H1 (cell line): ENCODE results near the gene TFF1.

Experiments
- BRCA1 ChIP-seq: IDR thresholded peaks from 2 replicates; pipeline ENCODE4 v1.6.1; 2012; ENCODE audit warnings: low read depth, low read length, improper control_type of control experiment
- EZH2 ChIP-seq: fragments of 200-600 bp; sonication (generic); IDR thresholded peaks from 2 replicates; pipeline ENCODE4 v1.7.1; 2012; ENCODE audit warnings: low read depth, mild to moderate bottlenecking, moderate library complexity, low read length, inconsistent platforms; ENCODE audit not compliant: severe bottlenecking
- HDAC2 ChIP-seq, 2 experiments: fragments of 300-600 bp in 1 of 2; sonication (generic) in 1 of 2; IDR thresholded peaks; 2 replicates each; pipeline ENCODE4 v1.6.1; 2011 to 2012; ENCODE audit warnings: low read depth in 2 of 2, low read length in 2 of 2, mild to moderate bottlenecking in 2 of 2, moderate library complexity in 2 of 2, borderline replicate concordance in 1 of 2, inconsistent platforms in 1 of 2
- SIN3A ChIP-seq, 2 experiments: IDR thresholded peaks in 1 of 2; conservative IDR thresholded peaks in 1 of 2; 2 replicates each; pipeline ENCODE4 v1.6.1; 2011 to 2012; ENCODE audit warnings: low read length in 2 of 2, improper control_type of control experiment in 1 of 2, low read depth in 1 of 2, mild to moderate bottlenecking in 1 of 2
- SP1 ChIP-seq: IDR thresholded peaks from 2 replicates; pipeline ENCODE4 v1.6.1; 2011; ENCODE audit warnings: low read depth, low read length
- SRF ChIP-seq: IDR thresholded peaks from 2 replicates; pipeline ENCODE4 v1.6.1; 2011; ENCODE audit warnings: mild to moderate bottlenecking, low read depth, low read length, moderate library complexity
- TAF7 ChIP-seq: optimal IDR thresholded peaks from 2 replicates; pipeline ENCODE3; 2011; ENCODE audit warnings: low read depth, mild to moderate bottlenecking, inconsistent platforms, low read length, moderate library complexity, borderline replicate concordance
- TF ChIP-seq, protein P1 (sequence below), 3 experiments: IDR thresholded peaks; 1 replicate in 2 of 3; 2 replicates in 1 of 3; pipeline versions ENCODE4 v1.5.1 to v1.6.1; 2011; ENCODE audit warnings: low read length in 3 of 3, mild to moderate bottlenecking in 3 of 3, inconsistent platforms in 2 of 3, low read depth in 1 of 3, moderate library complexity in 1 of 3; ENCODE audit not compliant: insufficient read depth in 1 of 3; ENCODE audit errors: control extremely low read depth in 1 of 3
- TF ChIP-seq, protein P2 (sequence below): IDR thresholded peaks from 2 replicates; pipeline ENCODE4 v1.6.1; 2012; ENCODE audit warnings: inconsistent platforms

DNA sequence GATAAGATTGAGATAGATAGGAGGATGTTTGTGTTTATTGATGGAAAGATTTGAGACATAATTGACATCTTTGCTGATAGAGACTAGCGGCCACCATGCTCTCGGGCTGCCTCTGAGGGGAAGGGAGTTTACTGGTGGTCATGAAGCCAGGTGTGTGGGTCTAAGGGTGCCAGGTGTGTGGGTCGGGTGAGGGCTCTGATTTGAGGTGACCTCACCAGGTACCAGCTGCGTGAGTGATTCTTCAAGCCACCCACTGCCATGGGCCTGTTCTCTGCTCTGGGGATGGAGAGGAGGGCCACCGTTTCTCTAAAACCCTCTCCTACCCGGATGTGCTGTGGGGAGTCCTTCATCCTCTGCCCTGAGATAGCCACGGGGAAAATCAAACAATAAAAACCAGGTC, 40.5 kb upstream of the TFF1 start:
- no peak for TF ChIP-seq EZH2
- TF ChIP-seq, protein P1, sequence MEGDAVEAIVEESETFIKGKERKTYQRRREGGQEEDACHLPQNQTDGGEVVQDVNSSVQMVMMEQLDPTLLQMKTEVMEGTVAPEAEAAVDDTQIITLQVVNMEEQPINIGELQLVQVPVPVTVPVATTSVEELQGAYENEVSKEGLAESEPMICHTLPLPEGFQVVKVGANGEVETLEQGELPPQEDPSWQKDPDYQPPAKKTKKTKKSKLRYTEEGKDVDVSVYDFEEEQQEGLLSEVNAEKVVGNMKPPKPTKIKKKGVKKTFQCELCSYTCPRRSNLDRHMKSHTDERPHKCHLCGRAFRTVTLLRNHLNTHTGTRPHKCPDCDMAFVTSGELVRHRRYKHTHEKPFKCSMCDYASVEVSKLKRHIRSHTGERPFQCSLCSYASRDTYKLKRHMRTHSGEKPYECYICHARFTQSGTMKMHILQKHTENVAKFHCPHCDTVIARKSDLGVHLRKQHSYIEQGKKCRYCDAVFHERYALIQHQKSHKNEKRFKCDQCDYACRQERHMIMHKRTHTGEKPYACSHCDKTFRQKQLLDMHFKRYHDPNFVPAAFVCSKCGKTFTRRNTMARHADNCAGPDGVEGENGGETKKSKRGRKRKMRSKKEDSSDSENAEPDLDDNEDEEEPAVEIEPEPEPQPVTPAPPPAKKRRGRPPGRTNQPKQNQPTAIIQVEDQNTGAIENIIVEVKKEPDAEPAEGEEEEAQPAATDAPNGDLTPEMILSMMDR (IDR thresholded peaks at IDR 0.05; ENCODE audit: control extremely low read depth in 1 of 3, insufficient read depth in 1 of 3, low read depth in 1 of 3, low read length in 3 of 3) = no peak
- TF ChIP-seq, protein P2, sequence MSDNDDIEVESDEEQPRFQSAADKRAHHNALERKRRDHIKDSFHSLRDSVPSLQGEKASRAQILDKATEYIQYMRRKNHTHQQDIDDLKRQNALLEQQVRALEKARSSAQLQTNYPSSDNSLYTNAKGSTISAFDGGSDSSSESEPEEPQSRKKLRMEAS = no peak
- no peak for TF ChIP-seq SIN3A (conservative IDR thresholded peaks at IDR 0.05 in 1 of 2, IDR thresholded peaks at IDR 0.05 in 1 of 2; ENCODE audit: low read depth in 1 of 2, low read length in 2 of 2)
- no peak for TF ChIP-seq TAF7
- no peak for TF ChIP-seq HDAC2 (IDR thresholded peaks at IDR 0.05; ENCODE audit: borderline replicate concordance in 1 of 2, low read depth in 2 of 2, low read length in 2 of 2)
- TF ChIP-seq SP1 = no peak
- TF ChIP-seq SRF = no peak
- TF ChIP-seq BRCA1 = no peak
